ENCODE data around the gene ZC3H18.

The ZC3H18 gene

DNA sequence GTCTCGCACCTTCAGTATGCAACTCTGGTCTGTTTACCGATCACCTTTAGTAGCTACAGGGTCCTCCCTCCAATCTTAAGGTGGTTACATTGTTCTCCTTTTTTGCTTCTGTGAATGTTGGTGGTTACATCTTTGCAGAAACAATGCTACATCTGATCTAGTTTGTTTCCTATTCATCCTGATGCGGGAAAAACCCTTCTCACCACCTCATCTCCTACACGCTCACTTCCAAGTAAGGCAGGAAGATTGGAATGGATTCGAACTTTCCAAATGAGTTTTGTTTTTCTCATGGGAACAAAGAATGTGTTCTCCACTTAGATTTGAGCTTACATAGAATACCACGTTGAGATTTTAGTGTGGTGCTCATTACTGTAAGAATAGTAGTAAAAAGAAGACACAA lies 14.5 kb downstream of the ZC3H18 start:
- in situ Hi-C loops (cut with MboI; ENCODE audit: low pct_unique_long_range_greater_than_20kb, low sequenced_read_pairs, unreplicated experiment): no loop called here
- no peak for TF ChIP-seq CTCF (IDR thresholded peaks at IDR 0.05; ENCODE audit: extremely low read depth, insufficient read depth, missing control alignments)
- no peak for DNase-seq (ENCODE audit: low spot score)

DNA sequence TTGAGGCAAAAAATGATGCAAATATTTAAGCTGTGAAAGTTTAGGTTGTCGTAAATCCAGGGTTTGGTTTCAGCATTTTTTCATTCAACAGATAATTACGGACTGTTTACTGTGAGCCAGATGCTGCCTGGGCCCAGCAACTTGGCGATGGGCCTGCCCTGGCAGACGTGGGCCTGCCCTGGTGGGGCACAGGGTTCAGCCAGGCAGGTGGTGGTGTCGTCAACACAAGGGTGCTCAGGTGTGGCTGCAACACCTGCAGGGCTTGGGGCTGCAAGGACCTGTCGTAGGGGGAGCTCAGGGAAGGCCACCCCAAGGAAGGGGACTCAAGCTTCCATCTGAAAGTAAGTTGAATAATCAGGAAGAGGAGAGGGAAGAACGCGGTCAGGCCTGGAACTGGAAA lies 15.1 kb downstream of the ZC3H18 start:
- no peak for DNase-seq (ENCODE audit: low spot score)
- no peak for TF ChIP-seq CTCF (IDR thresholded peaks at IDR 0.05; ENCODE audit: extremely low read depth, insufficient read depth, missing control alignments)
- in situ Hi-C loops (cut with MboI; ENCODE audit: low pct_unique_long_range_greater_than_20kb, low sequenced_read_pairs, unreplicated experiment): no loop called here

- DNase-seq (ENCODE audit: low spot score): no peak
- in situ Hi-C loops (cut with MboI; ENCODE audit: low pct_unique_long_range_greater_than_20kb, low sequenced_read_pairs, unreplicated experiment): no loop called here
- no peak for TF ChIP-seq CTCF (IDR thresholded peaks at IDR 0.05; ENCODE audit: extremely low read depth, insufficient read depth, missing control alignments)
Measured at GRCh38 chr16:88585927-88586581, 15.9 kb downstream of the ZC3H18 start.

DNA sequence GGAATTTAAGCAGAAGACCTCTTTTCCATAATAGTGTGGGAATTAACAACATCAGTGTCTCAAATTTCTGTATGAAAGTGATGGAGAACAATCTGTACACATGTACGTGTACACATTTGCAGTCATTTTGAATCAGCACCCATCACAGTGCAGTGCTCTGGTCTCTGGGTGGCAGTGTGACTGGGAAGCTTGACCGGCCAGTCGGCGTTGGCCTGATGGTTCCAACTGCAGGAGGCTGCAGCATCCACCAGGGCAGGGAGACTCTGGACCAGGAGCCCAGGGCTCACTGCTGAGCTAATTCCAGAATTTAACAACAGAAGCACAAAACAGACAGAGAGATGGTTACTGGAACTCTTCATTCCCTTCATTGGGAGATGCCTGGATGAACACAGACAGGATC lies 17.9 kb downstream of the ZC3H18 start:
- DNase-seq (ENCODE audit: low spot score): no peak
- in situ Hi-C loops (cut with MboI; ENCODE audit: low pct_unique_long_range_greater_than_20kb, low sequenced_read_pairs, unreplicated experiment): no loop called here
- TF ChIP-seq CTCF (IDR thresholded peaks at IDR 0.05; ENCODE audit: extremely low read depth, insufficient read depth, missing control alignments): no peak

- in situ Hi-C loops (cut with MboI; ENCODE audit: low pct_unique_long_range_greater_than_20kb, low sequenced_read_pairs, unreplicated experiment): no loop called here
- DNase-seq (ENCODE audit: low spot score): no peak
- no peak for TF ChIP-seq CTCF (IDR thresholded peaks at IDR 0.05; ENCODE audit: extremely low read depth, insufficient read depth, missing control alignments)
Measured at GRCh38 chr16:88588754-88589153, 18.6 kb downstream of the ZC3H18 start.

GRCh38 chr16:88589441-88589840 lies 19.2 kb downstream of the ZC3H18 start:
- in situ Hi-C loops (cut with MboI; ENCODE audit: low pct_unique_long_range_greater_than_20kb, low sequenced_read_pairs, unreplicated experiment): no loop called here
- no peak for TF ChIP-seq CTCF (IDR thresholded peaks at IDR 0.05; ENCODE audit: extremely low read depth, insufficient read depth, missing control alignments)
- DNase-seq (ENCODE audit: low spot score): no peak
